G401 (cell line): ENCODE results near the gene ZBTB12. TPM values are rescaled to one million over a fixed set of nuclear protein-coding genes. Genes with fewer than 3 reads are reported as not detected.
"Not testable (repeated sequence)": the region's sequence is repeated elsewhere in the genome, so short reads cannot be mapped to it uniquely, and the experiment has no call there.

Experiments used
- DNase-seq: peaks from one replicate; pipeline ENCODE4 v3.0.0-alpha.2; 2015; ENCODE audit warnings: low spot score
- in situ Hi-C: cut with HindIII; loops from 2 replicates; pipeline ENCODE4 v1.10.0; 2016; ENCODE audit warnings: low sequenced_read_pairs, mixed read lengths
- total RNA-seq: library from RNA; depleted of rRNA; stranded (reverse); fragments of >200 nt; shearing (Covaris generic); gene quantifications from 2 replicates; pipeline ENCODE4 v1.2.3, GENCODE V29; 2014; rRNA removed

ZBTB12 gene
- total RNA-seq, 1 experiment from 2014 or later: 20.0 TPM

GRCh38 chr6:31861919-31862343, 40.0 kb downstream of the ZBTB12 start:
- no peak for DNase-seq
- in situ Hi-C loops: no loop called here

GRCh38 chr6:31861150-31861549, 40.7 kb downstream of the ZBTB12 start:
- in situ Hi-C loops: no loop called here
- no peak for DNase-seq

- in situ Hi-C loops: no loop called here
These were observed 41.5 kb downstream of the ZBTB12 start for GRCh38 chr6:31860349-31860748.

GRCh38 chr6:31859923-31860322, 42.0 kb downstream of the ZBTB12 start:
- in situ Hi-C loops: no loop called here
- no peak for DNase-seq

More at GRCh38 chr6:31860349-31860748, 41.5 kb downstream of the ZBTB12 start:
- no peak for DNase-seq

GRCh38 chr6:31858707-31859106, 43.2 kb downstream of the ZBTB12 start:
- in situ Hi-C loops: no loop called here
- DNase-seq: no peak

- DNase-seq, in situ Hi-C loops: not testable (repeated sequence)
These were observed 44.1 kb downstream of the ZBTB12 start for GRCh38 chr6:31857774-31858173.

- DNase-seq, in situ Hi-C loops: not testable (repeated sequence)
These were observed 49.7 kb downstream of the ZBTB12 start for GRCh38 chr6:31851980-31852718.

GRCh38 chr6:31851485-31851832, 50.4 kb downstream of the ZBTB12 start:
- no peak for DNase-seq
- in situ Hi-C loops: no loop called here

- DNase-seq: no peak
- in situ Hi-C loops: no loop called here
These were observed 51.0 kb downstream of the ZBTB12 start for GRCh38 chr6:31850765-31851484.

Other genes starting within 250 kb of the ZBTB12 start
- 257 and 311 TPM in 2 replicates for gene BAG6, start 249.4 kb downstream of the ZBTB12 start, total RNA-seq
- 2.3 and 3.6 TPM in 2 replicates for gene APOM, start 246.2 kb downstream of the ZBTB12 start, total RNA-seq
- 12.4 and 16.2 TPM in 2 replicates for gene C6orf47, start 241.3 kb downstream of the ZBTB12 start, total RNA-seq
- 24.9 and 31.6 TPM in 2 replicates for gene GPANK1, start 237.1 kb downstream of the ZBTB12 start, total RNA-seq
- gene CSNK2B, start 236.0 kb downstream of the ZBTB12 start, total RNA-seq: 105 and 107 TPM in 2 replicates
- gene LY6G5B, start 232.1 kb downstream of the ZBTB12 start, total RNA-seq: 2.0 TPM in 1 of 2 replicates, not detected in the other
- gene LY6G5C, start 221.0 kb downstream of the ZBTB12 start, total RNA-seq: not detected in 2 replicates
- 43.9 and 47.3 TPM in 2 replicates for gene ABHD16A, start 198.8 kb downstream of the ZBTB12 start, total RNA-seq
- gene LY6G6F, start 195.2 kb downstream of the ZBTB12 start, total RNA-seq: 1.1 TPM in 1 of 2 replicates, not detected in the other
- not detected in 2 replicates for gene LY6G6D, start 186.7 kb downstream of the ZBTB12 start, total RNA-seq
- not detected in 2 replicates for gene LY6G6C, start 180.3 kb downstream of the ZBTB12 start, total RNA-seq
- gene MPIG6B, start 178.7 kb downstream of the ZBTB12 start, total RNA-seq: not detected in 2 replicates
- gene DDAH2, start 172.8 kb downstream of the ZBTB12 start, total RNA-seq: 141 and 183 TPM in 2 replicates
- gene CLIC1, start 165.6 kb downstream of the ZBTB12 start, total RNA-seq: 868 and 869 TPM in 2 replicates
- 3.2 and 7.1 TPM in 2 replicates for gene MSH5, start 162.1 kb downstream of the ZBTB12 start, total RNA-seq
- 13.0 and 15.4 TPM in 2 replicates for gene SAPCD1, start 139.4 kb downstream of the ZBTB12 start, total RNA-seq
- gene VWA7, start 124.8 kb downstream of the ZBTB12 start, total RNA-seq: 0.78 and 1.7 TPM in 2 replicates
- 133 and 152 TPM in 2 replicates for gene VARS1, start 106.3 kb downstream of the ZBTB12 start, total RNA-seq
- 64.0 and 104 TPM in 2 replicates for gene LSM2, start 95.1 kb downstream of the ZBTB12 start, total RNA-seq
- gene HSPA1L, start 86.8 kb downstream of the ZBTB12 start, total RNA-seq: 0.75 and 0.98 TPM in 2 replicates
- gene HSPA1A, start 86.5 kb downstream of the ZBTB12 start, total RNA-seq: 0.25 TPM in 1 of 2 replicates, not detected in the other
- 201 and 209 TPM in 2 replicates for gene HSPA1B, start 74.3 kb downstream of the ZBTB12 start, total RNA-seq
- gene NEU1, start 39.3 kb downstream of the ZBTB12 start, total RNA-seq: 212 and 231 TPM in 2 replicates
- gene SLC44A4, start 23.1 kb downstream of the ZBTB12 start, total RNA-seq: 0.18 and 0.41 TPM in 2 replicates
- 57.7 and 95.3 TPM in 2 replicates for gene EHMT2, start 4.4 kb downstream of the ZBTB12 start, total RNA-seq
- gene C2, start 25.6 kb upstream of the ZBTB12 start, total RNA-seq: 0.98 and 3.7 TPM in 2 replicates
- not detected in 2 replicates for gene CFB, start 44.0 kb upstream of the ZBTB12 start, total RNA-seq
- gene NELFE, start 56.9 kb upstream of the ZBTB12 start, total RNA-seq: 183 and 198 TPM in 2 replicates
- 41.0 and 43.4 TPM in 2 replicates for gene SKIC2, start 57.1 kb upstream of the ZBTB12 start, total RNA-seq
- gene DXO, start 70.1 kb upstream of the ZBTB12 start, total RNA-seq: 4.3 and 7.1 TPM in 2 replicates
- 0.98 and 1.2 TPM in 2 replicates for gene C4A, start 80.0 kb upstream of the ZBTB12 start, total RNA-seq
- gene C4B, start 112.7 kb upstream of the ZBTB12 start, total RNA-seq: 0.78 and 0.86 TPM in 2 replicates
- not detected in 2 replicates for gene CYP21A2, start 136.3 kb upstream of the ZBTB12 start, total RNA-seq
- gene TNXB, start 207.3 kb upstream of the ZBTB12 start, total RNA-seq: under 0.01 TPM in 1 of 2 replicates, not detected in the other
- 21.1 and 23.1 TPM in 2 replicates for gene ATF6B, start 226.2 kb upstream of the ZBTB12 start, total RNA-seq
- 9.5 and 20.2 TPM in 2 replicates for gene FKBPL, start 228.2 kb upstream of the ZBTB12 start, total RNA-seq
- gene PRRT1, start 249.9 kb upstream of the ZBTB12 start, total RNA-seq: 0.51 TPM in 1 of 2 replicates, not detected in the other